Bronchial epithelial cell (primary cell): ENCODE results near the gene CSF3. TPM values are rescaled to one million over a fixed set of nuclear protein-coding genes. Genes with fewer than 3 reads are reported as not detected.
A peak's percentile ranks its signal among the peaks of the same experiment; 100 is the strongest.

Source experiments
- DNase-seq: peaks from one replicate; pipeline ENCODE4 v3.0.0-alpha.2; 2010; ENCODE audit warnings: low read depth
- FAIRE-seq: peaks from 2 replicates; lab custom pipeline; 2011; peaks lifted over from hg19 to GRCh38; lab: Jason Lieb, UNC
- H3K27me3 ChIP-seq: 2 replicates; pipeline ENCODE4 v1.5.1; 2011; ENCODE audit warnings: low read length; ENCODE audit not compliant: control insufficient read depth, insufficient read depth
- H3K36me3 ChIP-seq: 2 replicates; pipeline ENCODE4 v1.5.1; 2011; ENCODE audit warnings: low read length; ENCODE audit not compliant: control insufficient read depth, insufficient read depth
- H3K4me3 ChIP-seq: 2 replicates; pipeline ENCODE4 v1.5.1; 2011; ENCODE audit warnings: mild to moderate bottlenecking, low read depth, low read length, control low read depth
- CTCF ChIP-seq: IDR thresholded peaks from 2 replicates; pipeline ENCODE4 v1.5.1; 2011; ENCODE audit warnings: mild to moderate bottlenecking, moderate library complexity, low read length, control low read depth, inconsistent platforms; ENCODE audit not compliant: insufficient read depth, severe bottlenecking
- total RNA-seq: library from RNA; depleted of rRNA; stranded (reverse); fragments of >200 nt; gene quantifications from 2 replicates; pipeline ENCODE4 v1.2.1, GENCODE V29; 2014

The CSF3 gene
- total RNA-seq, 1 donor from 2014 or later = under 0.01 TPM

GRCh38 chr17:40062329-40063186 is 47.3 kb downstream of the CSF3 start, which contains the start of gene THRA:
THRA (plus strand) TSS chr17:40062965; CDS start chr17:40074489, 11,524 bp downstream.
- FAIRE-seq = no peak
- Histone ChIP-seq H3K27me3 (peaks cover 2% of the 10 kb centered on the region), H3K4me3 (peak within 1 kb of the TSS; percentile 71), H3K36me3 (no peaks in the 10 kb centered on the region)
- TF ChIP-seq CTCF = peak; percentile 13
- no peak for DNase-seq

- Histone ChIP-seq H3K36me3 (no peaks in the 10 kb centered on the region), H3K4me3 (peak overlapping the region; percentile 71), H3K27me3 (peaks cover 2% of the 10 kb centered on the region)
- DNase-seq = no peak
- TF ChIP-seq CTCF = no peak
- FAIRE-seq = no peak
These were observed 48.0 kb downstream of the CSF3 start for GRCh38 chr17:40063187-40063771.

GRCh38 chr17:40063901-40064531 is 48.8 kb downstream of the CSF3 start:
- TF ChIP-seq CTCF = no peak
- DNase-seq (no peak), FAIRE-seq (no peak)
- H3K27me3 ChIP-seq = peaks cover 2% of the 10 kb centered on the region
- no peak overlapping the region for H3K4me3 ChIP-seq
- H3K36me3 ChIP-seq = no peaks in the 10 kb centered on the region

- FAIRE-seq (no peak), DNase-seq (no peak)
- Histone ChIP-seq H3K4me3 (no peak overlapping the region), H3K36me3 (no peaks in the 10 kb centered on the region), H3K27me3 (peaks cover 2% of the 10 kb centered on the region)
- no peak for TF ChIP-seq CTCF
These were observed 49.9 kb downstream of the CSF3 start for GRCh38 chr17:40064971-40065768.

- TF ChIP-seq CTCF = no peak
- no peaks in the 10 kb centered on the region for H3K36me3 ChIP-seq
- FAIRE-seq = no peak
- no peak overlapping the region for H3K4me3 ChIP-seq
- no peak for DNase-seq
- peaks cover 2% of the 10 kb centered on the region for H3K27me3 ChIP-seq
These were observed 50.7 kb downstream of the CSF3 start for GRCh38 chr17:40065769-40066510.
